AG10803 (cell line): ENCODE data around the gene OCA2.
"Not testable (repeated sequence)": the region's sequence is repeated elsewhere in the genome, so short reads cannot be mapped to it uniquely, and the experiment has no call there.

Experiments
- DNase-seq: peaks from one replicate; pipeline ENCODE4 v3.0.0; 2010; ENCODE audit warnings: low read depth
- H3K4me3 ChIP-seq: 2 replicates; pipeline ENCODE4 v1.5.1; 2011; ENCODE audit warnings: mild to moderate bottlenecking, low read length, control low read depth
- CTCF ChIP-seq: conservative IDR thresholded peaks from 2 replicates; pipeline ENCODE4 v1.5.1; 2011; ENCODE audit warnings: mild to moderate bottlenecking, low read length, control low read depth, inconsistent platforms

OCA2 gene

GRCh38 chr15:28125673-28126651, 26.8 kb upstream of the OCA2 start:
- peak; percentile 70 for TF ChIP-seq CTCF
- no peak overlapping the region for H3K4me3 ChIP-seq
- peak; percentile 57 for DNase-seq

- DNase-seq: no peak
- H3K4me3 ChIP-seq: no peak overlapping the region
- TF ChIP-seq CTCF: no peak
Measured at GRCh38 chr15:28124841-28125240, 25.7 kb upstream of the OCA2 start.

- no peak overlapping the region for H3K4me3 ChIP-seq
- peak; percentile 68 for DNase-seq
- TF ChIP-seq CTCF: peak; percentile 75
Measured at GRCh38 chr15:28123408-28124023, 24.4 kb upstream of the OCA2 start.

GRCh38 chr15:28122038-28122949, 23.2 kb upstream of the OCA2 start:
- no peak for TF ChIP-seq CTCF
- DNase-seq: no peak
- H3K4me3 ChIP-seq: no peak overlapping the region

GRCh38 chr15:28121577-28121976, 22.5 kb upstream of the OCA2 start:
- H3K4me3 ChIP-seq, DNase-seq: not testable (repeated sequence)

- no peak for TF ChIP-seq CTCF
- DNase-seq: no peak
- no peak overlapping the region for H3K4me3 ChIP-seq
Measured at GRCh38 chr15:28120359-28120640, 21.2 kb upstream of the OCA2 start.

- DNase-seq: no peak
- H3K4me3 ChIP-seq: no peak overlapping the region
- no peak for TF ChIP-seq CTCF
Measured at GRCh38 chr15:28118531-28118930, 19.4 kb upstream of the OCA2 start.
